DMS53 (cell line): ENCODE measurements around the gene ADAMTS17.
"Not testable (repeated sequence)": the region's sequence is repeated elsewhere in the genome, so short reads cannot be mapped to it uniquely, and the experiment has no call there.

Source experiments
- DNase-seq: peaks from one replicate; lab custom pipeline; 2025; lab: John Stamatoyannopoulos, UW

ADAMTS17 gene

GRCh38 chr15:99951511-99951910, 390.3 kb downstream of the ADAMTS17 start:
- DNase-seq = no peak

GRCh38 chr15:99944131-99944530, 397.6 kb downstream of the ADAMTS17 start:
- DNase-seq = no peak

- DNase-seq = no peak
Measured at GRCh38 chr15:99943466-99943865, 398.3 kb downstream of the ADAMTS17 start.

- no peak for DNase-seq
Measured at GRCh38 chr15:99932676-99933402, 408.9 kb downstream of the ADAMTS17 start.

- no peak for DNase-seq
Measured at GRCh38 chr15:99931703-99932603, 409.8 kb downstream of the ADAMTS17 start.

- DNase-seq = no peak
Measured at GRCh38 chr15:99930696-99931095, 411.1 kb downstream of the ADAMTS17 start.

- DNase-seq = no peak
Measured at GRCh38 chr15:99929266-99929665, 412.5 kb downstream of the ADAMTS17 start.

- DNase-seq = peak; percentile 74
Measured at GRCh38 chr15:99928429-99928981, 413.3 kb downstream of the ADAMTS17 start.

- DNase-seq = not testable (repeated sequence)
Measured at GRCh38 chr15:99926532-99926931, 415.2 kb downstream of the ADAMTS17 start.

GRCh38 chr15:99925661-99926461, 415.9 kb downstream of the ADAMTS17 start:
- DNase-seq = peak; percentile 80

GRCh38 chr15:99923711-99924110, 418.1 kb downstream of the ADAMTS17 start:
- DNase-seq = no peak
